H1 (cell line): ENCODE measurements around the gene TM4SF1. TPM values are rescaled to one million over a fixed set of nuclear protein-coding genes. Genes with fewer than 3 reads are reported as not detected.

Experiments used
- BRCA1 ChIP-seq: IDR thresholded peaks from 2 replicates; pipeline ENCODE4 v1.6.1; 2012; ENCODE audit warnings: low read depth, low read length, improper control_type of control experiment
- KDM5A ChIP-seq: fragments of 200-600 bp; IDR thresholded peaks from 2 replicates; pipeline ENCODE4 v1.7.1; 2012; ENCODE audit warnings: mild to moderate bottlenecking, low read length, inconsistent platforms, mixed read lengths
- SIRT6 ChIP-seq: IDR thresholded peaks from one replicate; pipeline ENCODE4 v1.7.1; 2012; ENCODE audit warnings: low read length, inconsistent platforms
- SIX5 ChIP-seq: IDR thresholded peaks from 2 replicates; pipeline ENCODE4 v1.6.1; 2011; ENCODE audit warnings: mild to moderate bottlenecking, low read depth, low read length
- TEAD4 ChIP-seq: IDR thresholded peaks from 2 replicates; pipeline ENCODE4 v1.6.1; 2012; ENCODE audit warnings: low read depth, low read length, inconsistent platforms, mixed read lengths
- polyA plus RNA-seq, 7 experiments: library from polyadenylated mRNA; depleted of rRNA in 3 of 7; stranded (reverse) in 5 of 7; unstranded in 2 of 7; fragments of >200 nt in 5 of 7; fragments of 200-250 nt in 2 of 7; gene quantifications; 1 replicate in 5 of 7; 2 replicates in 1 of 7; 4 replicates in 1 of 7; pipeline versions ENCODE4 v1.2.1 to v1.2.3, GENCODE V29; 2011 to 2013; ENCODE audit warnings: missing spikeins in 2 of 7, mixed read lengths in 2 of 7
- total RNA-seq: library from RNA; stranded (reverse); fragmentation: NEBNext Ultra II Directional; extraction: Animal tissue kit (Norgen Biotek cat#: 25700); gene quantifications from 2 replicates; pipeline ENCODE4 v1.2.1, GENCODE V29; 2021

TM4SF1 gene
- total and polyA plus RNA-seq, 2 of the 8 experiments (the other 6 are each of a cell fraction or from before 2014, with no cell fraction given), result 0.26 to 1.3 TPM

- TF ChIP-seq SIX5, result no peak
- no peak for TF ChIP-seq KDM5A
- no peak for TF ChIP-seq SIRT6
- TF ChIP-seq TEAD4, result no peak
- TF ChIP-seq BRCA1, result no peak
These were observed 2.5 kb downstream of the TM4SF1 start (continued) for GRCh38 chr3:149374793-149375500.
